HG03280 (cell line): ENCODE results near the gene MPG.

Experiments
- ATAC-seq: cut with Tn5 transposase; IDR thresholded peaks from one replicate; pipeline ENCODE4 v1.9.1; 2021; ENCODE audit warnings: mild to moderate bottlenecking, moderate library complexity; ENCODE audit not compliant: unreplicated experiment

The MPG gene

GRCh38 chr16:65745-66144 lies 12.3 kb upstream of the MPG start:
- no peak for ATAC-seq

- no peak for ATAC-seq
These were observed 11.5 kb upstream of the MPG start for GRCh38 chr16:66309-67182.

- no peak for ATAC-seq
These were observed 10.7 kb upstream of the MPG start for GRCh38 chr16:67183-67791.

GRCh38 chr16:67884-68789 lies 9.9 kb upstream of the MPG start:
- no peak for ATAC-seq

GRCh38 chr16:69181-69580 lies 8.8 kb upstream of the MPG start:
- no peak for ATAC-seq

GRCh38 chr16:71210-71539 lies 6.8 kb upstream of the MPG start:
- ATAC-seq, result no peak

GRCh38 chr16:71540-72401 lies 6.3 kb upstream of the MPG start:
- no peak for ATAC-seq

GRCh38 chr16:72561-73548 lies 5.2 kb upstream of the MPG start, which contains the start of gene RHBDF1:
TSS of gene RHBDF1 (minus strand) at chr16:72631. CDS start at chr16:65015, 7,616 bp downstream.
- ATAC-seq, result no peak

- no peak for ATAC-seq
These were observed 3.8 kb upstream of the MPG start for GRCh38 chr16:74051-74746.

GRCh38 chr16:74747-75334 lies 3.2 kb upstream of the MPG start:
- no peak for ATAC-seq

- ATAC-seq, result no peak
These were observed 2.2 kb upstream of the MPG start for GRCh38 chr16:75580-76501.

- ATAC-seq, result no peak
These were observed 1.3 kb upstream of the MPG start for GRCh38 chr16:76535-77272.

- peak; percentile 24 for ATAC-seq
These were observed 685 bp upstream of the MPG start for GRCh38 chr16:77273-77806.

GRCh38 chr16:78444-79150 lies 572 bp downstream of the MPG start:
- peak; percentile 26 for ATAC-seq

- no peak for ATAC-seq
These were observed 1.4 kb downstream of the MPG start for GRCh38 chr16:79151-80054.
